ENCODE data around the gene RNF207.

Gene RNF207

GRCh38 chr1:6237093-6237492 lies 31.2 kb downstream of the RNF207 start:
- no peak for DNase-seq

- DNase-seq: no peak
These were observed 33.4 kb downstream of the RNF207 start for GRCh38 chr1:6239213-6239752.

- DNase-seq: no peak
These were observed 34.2 kb downstream of the RNF207 start for GRCh38 chr1:6239950-6240768.

- no peak for DNase-seq
These were observed 35.4 kb downstream of the RNF207 start for GRCh38 chr1:6241107-6241886.

GRCh38 chr1:6241887-6242740 lies 36.2 kb downstream of the RNF207 start:
- DNase-seq: no peak

- no peak for DNase-seq
These were observed 37.3 kb downstream of the RNF207 start for GRCh38 chr1:6243053-6243834.

- DNase-seq: no peak
These were observed 38.1 kb downstream of the RNF207 start, which contains the start of gene HES3 for GRCh38 chr1:6243993-6244392. TSS of gene HES3 (plus strand) at chr1:6244179. CDS start at chr1:6244366, 187 bp downstream.

- DNase-seq: no peak
These were observed 38.6 kb downstream of the RNF207 start for GRCh38 chr1:6244401-6245049.

- peak; percentile 50 for DNase-seq
These were observed 39.4 kb downstream of the RNF207 start for GRCh38 chr1:6245086-6245868.

GRCh38 chr1:6245869-6246496 lies 40.1 kb downstream of the RNF207 start:
- DNase-seq: peak; percentile 87

GRCh38 chr1:6246497-6247467 lies 40.9 kb downstream of the RNF207 start:
- peak; percentile 76 for DNase-seq

- DNase-seq: no peak
These were observed 41.7 kb downstream of the RNF207 start for GRCh38 chr1:6247651-6248050.

GRCh38 chr1:6248161-6248776 lies 42.4 kb downstream of the RNF207 start:
- DNase-seq: no peak

GRCh38 chr1:6248932-6249738 lies 43.2 kb downstream of the RNF207 start:
- DNase-seq: no peak

GRCh38 chr1:6249739-6250689 lies 44.1 kb downstream of the RNF207 start:
- no peak for DNase-seq

GRCh38 chr1:6251233-6251632 lies 45.3 kb downstream of the RNF207 start:
- DNase-seq: no peak

Data from NCI-H1694 treated with DMSO at 0.1 percent for 48 hours (cell line).